HFF-Myc (cell line): Measurements from ENCODE around the gene SH3GLB1.
A peak's percentile ranks its signal among the peaks of the same experiment; 100 is the strongest.

Source experiments
- DNase-seq: peaks from one replicate; pipeline ENCODE4 v3.0.0-alpha.2; 2011; ENCODE audit warnings: low read depth; ENCODE audit errors: extremely low read depth
- H3K4me3 ChIP-seq: replicated peaks from 2 replicates; pipeline ENCODE4 v1.5.1; 2011; ENCODE audit warnings: low read depth, mild to moderate bottlenecking, control low read depth, low read length
- CTCF ChIP-seq: IDR thresholded peaks from 2 replicates; pipeline ENCODE4 v1.5.1; 2012; ENCODE audit warnings: mild to moderate bottlenecking, low read depth, low read length, control low read depth; ENCODE audit errors: missing control alignments

The SH3GLB1 gene

GRCh38 chr1:86750076-86750475 lies 45.7 kb downstream of the SH3GLB1 start:
- no peak for TF ChIP-seq CTCF
- no peak overlapping the region for H3K4me3 ChIP-seq
- DNase-seq = no peak

DNA sequence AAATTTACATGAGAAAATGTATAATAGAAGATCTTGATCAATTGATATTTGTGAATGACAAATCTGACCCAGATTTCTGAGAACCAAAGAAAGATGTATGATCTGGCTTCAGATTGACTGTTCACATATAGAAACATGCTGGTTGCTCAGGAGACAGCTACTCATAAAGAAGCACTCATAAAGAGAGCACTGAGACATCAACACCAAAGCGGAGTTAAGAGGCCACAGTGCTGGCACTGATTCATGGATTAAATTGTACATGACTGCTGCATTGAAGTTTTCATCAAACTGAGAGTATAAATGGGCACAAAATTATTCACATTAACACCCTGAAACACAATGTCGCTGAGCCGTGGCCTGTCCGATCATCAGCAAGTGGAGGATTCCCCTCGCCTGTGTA lies 46.2 kb downstream of the SH3GLB1 start:
- TF ChIP-seq CTCF = no peak
- no peak for DNase-seq
- H3K4me3 ChIP-seq = no peak overlapping the region

- DNase-seq = no peak
- TF ChIP-seq CTCF = no peak
- no peak overlapping the region for H3K4me3 ChIP-seq
These were observed 47.5 kb downstream of the SH3GLB1 start for GRCh38 chr1:86751923-86752322.

DNA sequence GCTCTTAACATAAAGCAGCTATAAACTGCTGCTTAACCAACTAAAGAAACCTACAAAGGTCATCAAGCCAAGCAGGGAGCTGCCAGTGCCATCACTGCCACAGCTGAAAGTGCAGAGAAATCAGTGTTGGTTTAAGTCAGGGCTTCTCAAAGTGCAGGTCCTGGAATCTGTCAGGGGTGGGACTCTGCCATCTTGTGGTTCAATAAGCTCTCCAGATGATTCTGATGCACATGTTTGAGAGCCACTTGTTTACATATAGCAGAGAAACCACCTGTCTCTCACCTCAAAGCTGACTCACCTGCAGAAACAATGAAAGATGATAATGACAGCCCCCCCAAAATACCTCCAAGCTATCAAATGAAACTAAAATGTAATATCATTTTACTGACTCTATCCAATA lies 49.3 kb downstream of the SH3GLB1 start:
- TF ChIP-seq CTCF = peak; percentile 13
- no peak for DNase-seq

DNA sequence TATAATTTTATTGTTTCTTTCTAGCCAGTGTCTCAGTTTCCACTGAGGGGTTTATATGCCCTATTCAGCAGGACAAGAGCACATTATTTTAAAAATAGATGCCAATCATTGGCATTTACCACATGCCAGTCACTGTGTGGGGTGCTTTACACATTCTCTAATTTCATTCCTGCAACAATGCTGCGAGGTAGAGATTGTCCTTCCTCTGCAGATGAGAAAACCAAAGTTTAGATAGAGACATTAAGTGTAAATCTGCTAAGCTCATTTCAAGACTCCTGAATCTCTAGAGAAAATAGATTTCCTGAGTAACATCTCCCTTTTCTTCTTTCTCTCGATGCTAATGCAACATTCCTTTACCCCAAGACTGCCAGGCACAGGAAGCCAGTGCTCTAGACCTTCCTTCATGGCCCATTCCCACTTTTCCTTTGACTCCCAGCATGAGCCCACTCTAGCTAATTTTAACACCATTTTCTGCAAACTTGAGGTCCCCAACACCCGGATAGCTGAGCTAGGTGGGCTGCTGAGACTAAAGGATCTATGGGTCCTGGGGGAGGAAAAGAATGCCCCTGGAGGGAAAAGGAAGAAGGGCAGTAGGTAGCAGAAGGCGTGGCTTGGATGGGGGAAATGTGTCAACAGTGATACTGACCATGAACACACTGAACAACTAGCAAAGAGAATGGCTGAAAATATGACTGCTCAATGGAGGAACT lies 50.0 kb downstream of the SH3GLB1 start:
- TF ChIP-seq CTCF = no peak
- DNase-seq = no peak

More for the DNA sequence above, 49.3 kb downstream of the SH3GLB1 start:
- no peak overlapping the region for H3K4me3 ChIP-seq

GRCh38 chr1:86756062-86756406 lies 51.7 kb downstream of the SH3GLB1 start:
- no peak overlapping the region for H3K4me3 ChIP-seq
- TF ChIP-seq CTCF = no peak
- no peak for DNase-seq

More for the DNA sequence above, 50.0 kb downstream of the SH3GLB1 start:
- no peak overlapping the region for H3K4me3 ChIP-seq

DNA sequence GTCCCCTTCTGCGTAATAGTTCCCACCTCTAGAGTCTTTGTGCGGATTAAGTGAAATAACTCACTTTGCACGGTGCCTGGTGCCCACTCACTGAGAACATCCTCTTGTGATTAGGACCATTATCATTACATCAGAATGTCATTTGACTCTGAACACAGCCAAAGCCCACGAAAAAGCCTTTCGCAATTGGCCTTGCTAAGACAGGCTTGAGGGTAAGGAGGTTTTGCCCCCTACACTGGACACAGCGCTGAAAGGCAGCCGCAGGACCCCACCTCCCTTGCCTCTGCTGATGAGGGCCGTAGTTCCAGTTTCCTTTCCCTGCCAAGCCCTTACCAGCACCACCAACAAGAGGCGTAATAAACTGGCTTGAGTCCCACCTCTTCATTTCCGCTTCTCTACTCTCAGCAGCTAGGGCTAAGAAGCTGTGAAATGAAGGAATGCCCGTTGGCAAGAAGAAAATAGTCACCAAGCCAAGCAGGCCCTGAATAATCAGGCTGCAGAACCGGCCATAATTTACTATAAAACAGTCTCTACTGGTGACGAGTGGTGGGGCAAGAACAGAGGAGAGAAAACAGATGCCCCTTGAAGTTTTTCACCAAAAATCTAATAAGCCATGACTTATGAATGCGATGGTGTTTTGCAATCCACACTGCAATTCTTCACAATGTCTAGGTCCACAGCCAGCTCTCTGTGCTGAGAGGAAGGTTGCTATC lies 53.1 kb downstream of the SH3GLB1 start:
- DNase-seq = no peak
- TF ChIP-seq CTCF = no peak
- H3K4me3 ChIP-seq = no peak overlapping the region
